Heart right ventricle (tissue), 16 donors: ENCODE data around the gene DGKZ. TPM values are rescaled to one million over a fixed set of nuclear protein-coding genes. Genes with fewer than 3 reads are reported as not detected.

ENCODE experiments used
- ATAC-seq, 8 donors: fragments of 200-7000 bp; cut with Tn5 transposase; one replicate each; pipeline ENCODE4 v1.9.1; 2020; ENCODE audit warnings: mild to moderate bottlenecking in 8 of 8, moderate library complexity in 8 of 8, moderate number of reproducible peaks in 1 of 8
- DNase-seq, 2 donors: peaks; one replicate each; pipeline ENCODE4 v3.0.0-alpha.2; 2020
- H3K27ac ChIP-seq, 10 donors: fragments of 200-600 bp; sonication (generic) in 2 of 10; one replicate each; pipeline versions ENCODE4 v1.5.0 to v1.8.0; 2020 to 2022; ENCODE audit warnings: mild to moderate bottlenecking in 3 of 10
- H3K27me3 ChIP-seq, 7 donors: fragments of 200-600 bp; one replicate each; pipeline ENCODE4 v1.8.0; 2021 to 2022; ENCODE audit warnings: mild to moderate bottlenecking in 2 of 7
- H3K36me3 ChIP-seq, 9 donors: fragments of 200-600 bp; sonication (generic) in 1 of 9; one replicate each; pipeline versions ENCODE4 v1.5.0 to v1.8.0; 2020 to 2022; ENCODE audit warnings: mild to moderate bottlenecking in 2 of 9
- H3K4me1 ChIP-seq, 9 donors: fragments of 200-600 bp; sonication (generic) in 1 of 9; one replicate each; pipeline versions ENCODE4 v1.5.0 to v1.8.0; 2020 to 2022; ENCODE audit warnings: mild to moderate bottlenecking in 4 of 9
- H3K4me3 ChIP-seq, 10 donors: fragments of 200-600 bp; sonication (generic) in 2 of 10; one replicate each; pipeline versions ENCODE4 v1.5.0 to v1.8.0; 2020 to 2022; ENCODE audit warnings: mild to moderate bottlenecking in 7 of 10, moderate library complexity in 2 of 10
- H3K9me3 ChIP-seq, 11 donors: fragments of 200-600 bp in 10 of 11; sonication (generic) in 2 of 11; one replicate each; pipeline versions ENCODE4 v1.5.0 to v1.8.0; 2013 to 2022; ENCODE audit warnings: mild to moderate bottlenecking in 2 of 11, control low read depth in 1 of 11, moderate library complexity in 1 of 11
- CTCF ChIP-seq, 9 donors: fragments of 200-600 bp; sonication (generic) in 2 of 9; IDR thresholded peaks; one replicate each; pipeline versions ENCODE4 v1.5.0 to v1.8.0; 2021 to 2022; ENCODE audit warnings: antibody characterized with exemption in 9 of 9, mild to moderate bottlenecking in 5 of 9, moderate library complexity in 1 of 9
- WGBS, 2 donors: extraction: QIAGEN DNeasy Blood & Tissue Kit; methylation state at CpG; one replicate each; pipeline ENCODE4 v1.1.7; 2013; ENCODE audit warnings: inconsistent platforms in 1 of 2; 5-methylcytosine and 5-hydroxymethylcytosine counted together
- intact Hi-C, 10 donors: fragments of 100-400 bp; cut with DNase I; formaldehyde crosslinking; loops; one replicate each; pipeline versions ENCODE4 v1.11.1 to v1.14.2; 2022
- polyA plus RNA-seq, 2 donors: library from polyadenylated mRNA; stranded (reverse); fragments of 200-250 nt; gene quantifications; one replicate each; pipeline ENCODE4 v1.2.3, GENCODE V29; 2013
- total RNA-seq, 10 donors: library from RNA; stranded (reverse); fragmentation: NEBNext Ultra II Directional in 3 of 10; extraction: Animal tissue kit (Norgen Biotek cat#: 25700) in 3 of 10; gene quantifications; one replicate each; pipeline versions ENCODE4 v1.2.1 to v1.2.4, GENCODE V29; 2021 to 2023
- donor health status: Arrhythmogenic right ventricular cardiomyopathy.
- donor health status: ischemic (EF 13 %, LVEDD 7.1; RV severe dilation, severe dysfunction).
- donor health status: healthy with polysubstance abuse.
- donor health status: DM: no; HTN: yes; CAD: no.
- donor health status: DM: no; HTN: no; CAD: no.
- donor health status: ischemic (EF 25% LVEDD 6.9; RV normal size, moderate dysfunction).
- donor health status: ischemic (EF 25% LVEDD 5.7; RV mildly dilated, moderate dysfunction).
- donor health status: healthy.
- donor health status: DM: yes; HTN: yes; CAD: no.
- donor health status: Ischemic cardiomyopathy.
- donor health status: ischemic (EF 35%, LVEDD 5.7; RV mildly dilated, moderate dysfunction).
- donor health status: nonischemic (EF 11% LVEDD 7.7; RV severe dilation, severe dysfunction).
- donor health status: DM: yes; HTN: yes; CAD: no.
- donor health status: PGD.
- donor health status: ischemic (EF 29% LVEDD 5.4; RV normal size, mild dysfunction).
- donor health status: nonischemic (EF 23%, LVEDD 6.1; RV moderate dilation, normal function).

DGKZ gene
- total and polyA plus RNA-seq, 12 donors, result 31.9 to 107 (median 60.1) TPM

DNA sequence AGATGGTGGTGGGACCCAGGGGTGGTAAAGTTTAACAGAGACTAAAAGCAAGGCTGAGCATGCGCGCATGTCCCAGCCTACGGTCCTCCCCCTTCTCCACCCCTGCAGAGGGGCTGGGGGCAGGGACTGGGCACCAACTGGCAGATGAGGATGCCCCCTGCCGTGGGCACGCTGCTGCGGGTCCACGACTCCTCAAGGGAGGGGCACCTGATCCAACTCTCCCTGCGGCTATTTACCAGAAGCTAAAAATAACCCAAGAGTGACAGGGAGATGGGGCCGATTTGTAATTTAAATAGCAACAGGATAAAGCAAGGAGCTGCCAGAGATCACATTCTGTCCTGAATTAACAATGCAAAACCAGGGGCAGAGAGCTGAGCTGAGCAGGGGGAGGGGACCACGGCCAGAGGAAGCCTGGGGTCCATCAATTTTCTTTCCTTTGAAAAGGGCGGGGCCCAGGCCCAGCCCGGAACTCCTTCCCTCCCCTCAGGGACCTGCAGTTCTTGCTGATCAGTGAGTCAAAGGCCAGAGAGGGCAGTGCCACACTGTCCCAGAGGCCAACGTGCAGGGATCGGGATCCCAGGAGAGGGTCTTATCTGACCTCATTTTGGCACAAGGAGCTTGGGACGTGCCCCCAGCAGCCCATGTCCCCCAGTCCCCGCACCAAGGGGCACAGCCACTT is 8.1 kb upstream of the DGKZ start:
- ATAC-seq (peak; percentile 57 to 88 (median 81)), DNase-seq (peak in 1 of 2 donors; percentile 73)
- peak in 3 of 9 donors; percentile 18 to 47 (median 43) for TF ChIP-seq CTCF (IDR thresholded peaks at IDR 0.05)
- Histone ChIP-seq H3K4me1 (peaks cover 15 to 74% (median 56%) of the 10 kb centered on the region in 9 donors), H3K4me3 (peak overlapping the region in 8 of 10 donors; percentile 20 to 44 (median 36)), H3K36me3 (no peaks in the 10 kb centered on the region), H3K27me3 (peaks cover 0 to 7% (median 1%) of the 10 kb centered on the region in 7 donors), H3K9me3 (no peaks in the 10 kb centered on the region), H3K27ac (peak overlapping the region; percentile 64 to 97 (median 92))
- WGBS, 2 donors, result 9 to 16% methylated on average over 16 of the region's 16 CpGs
- intact Hi-C loops, result no loop called here

GRCh38 chr11:46339816-46340215 is 7.4 kb upstream of the DGKZ start:
- TF ChIP-seq CTCF (IDR thresholded peaks at IDR 0.05), result no peak
- intact Hi-C loops, result no loop called here

GRCh38 chr11:46341454-46341853 is 5.8 kb upstream of the DGKZ start:
- Histone ChIP-seq H3K4me1 (peaks cover 15 to 82% (median 66%) of the 10 kb centered on the region in 9 donors), H3K27me3 (no peaks in the 10 kb centered on the region), H3K9me3 (no peaks in the 10 kb centered on the region), H3K4me3 (no peak overlapping the region), H3K27ac (peak overlapping the region; percentile 20 to 95 (median 72)), H3K36me3 (no peaks in the 10 kb centered on the region)
- DNase-seq (no peak), ATAC-seq (no peak)
- 93 to 95% methylated on average over 3 of the region's 3 CpGs for WGBS, 2 donors
- intact Hi-C loops, result no loop called here
- no peak for TF ChIP-seq CTCF (IDR thresholded peaks at IDR 0.05)

More at GRCh38 chr11:46339816-46340215, 7.4 kb upstream of the DGKZ start:
- DNase-seq (no peak), ATAC-seq (peak; percentile 39 to 81 (median 68))
- WGBS, 2 donors, result 45 to 56% methylated on average over 2 of the region's 2 CpGs
- Histone ChIP-seq H3K27me3 (peaks cover 0 to under 1% (median 0%) of the 10 kb centered on the region in 7 donors), H3K27ac (peak overlapping the region; percentile 64 to 97 (median 92)), H3K4me1 (peaks cover 15 to 78% (median 63%) of the 10 kb centered on the region in 9 donors), H3K4me3 (no peak overlapping the region), H3K9me3 (no peaks in the 10 kb centered on the region), H3K36me3 (no peaks in the 10 kb centered on the region)

GRCh38 chr11:46342239-46342638 is 5.0 kb upstream of the DGKZ start:
- Histone ChIP-seq H3K4me1 (peaks cover 15 to 83% (median 72%) of the 10 kb centered on the region in 9 donors), H3K36me3 (no peaks in the 10 kb centered on the region), H3K27me3 (no peaks in the 10 kb centered on the region), H3K9me3 (no peaks in the 10 kb centered on the region), H3K4me3 (no peak overlapping the region), H3K27ac (peak overlapping the region; percentile 20 to 95 (median 72))
- DNase-seq, result peak in 1 of 2 donors; percentile 42
- ATAC-seq, result peak in 2 of 8 donors; percentile 10 to 12
- intact Hi-C loops, result no loop called here
- TF ChIP-seq CTCF (IDR thresholded peaks at IDR 0.05), result no peak
- 45% methylated on average over 5 of the region's 5 CpGs for WGBS, 2 donors
